HEK293 (cell line): Measurements from ENCODE around the gene EMP3.

Experiments used
- FEZF1 ChIP-seq: fragments of 450-650 bp; formaldehyde crosslinking; IDR thresholded peaks from 2 replicates; pipeline ENCODE4 v1.5.1; 2016; ENCODE audit warnings: missing biosample characterization, missing genetic modification characterization
- GLIS1 ChIP-seq: fragments of 450-650 bp; formaldehyde crosslinking; IDR thresholded peaks from 2 replicates; pipeline ENCODE4 v1.5.1; 2016; ENCODE audit warnings: missing biosample characterization, missing genetic modification characterization
- KLF7 ChIP-seq: fragments of 450-650 bp; formaldehyde crosslinking; IDR thresholded peaks from 2 replicates; pipeline ENCODE4 v1.5.1; 2016; ENCODE audit warnings: missing biosample characterization, missing genetic modification characterization, borderline replicate concordance
- SCRT2 ChIP-seq: fragments of 450-650 bp; formaldehyde crosslinking; IDR thresholded peaks from 2 replicates; pipeline ENCODE4 v1.5.1; 2016; ENCODE audit warnings: missing biosample characterization, missing genetic modification characterization
- SP7 ChIP-seq: fragments of 450-650 bp; formaldehyde crosslinking; IDR thresholded peaks from 2 replicates; pipeline ENCODE4 v1.5.1; 2016; ENCODE audit warnings: missing biosample characterization, missing genetic modification characterization
- TRIM28 ChIP-seq: IDR thresholded peaks from 2 replicates; pipeline ENCODE4 v1.6.1; 2011; ENCODE audit warnings: low read length, control low read depth, borderline replicate concordance
- YY2 ChIP-seq: fragments of 450-650 bp; formaldehyde crosslinking; IDR thresholded peaks from 2 replicates; pipeline ENCODE4 v1.5.1; 2016; ENCODE audit warnings: missing biosample characterization, missing genetic modification characterization
- ZBTB20 ChIP-seq: fragments of 450-650 bp; formaldehyde crosslinking; IDR thresholded peaks from 2 replicates; pipeline ENCODE4 v1.5.1; 2016; ENCODE audit warnings: missing biosample characterization, missing genetic modification characterization
- ZNF175 ChIP-seq: fragments of 450-650 bp; formaldehyde crosslinking; IDR thresholded peaks from 2 replicates; pipeline ENCODE4 v1.5.1; 2016; ENCODE audit warnings: missing biosample characterization, missing genetic modification characterization
- ZNF2 ChIP-seq: fragments of 450-650 bp; formaldehyde crosslinking; IDR thresholded peaks from 2 replicates; pipeline ENCODE4 v1.5.1; 2016; ENCODE audit warnings: missing biosample characterization, missing genetic modification characterization
- ZNF341 ChIP-seq: fragments of 450-650 bp; formaldehyde crosslinking; IDR thresholded peaks from 2 replicates; pipeline ENCODE4; 2016; ENCODE audit warnings: low read depth, missing biosample characterization, missing genetic modification characterization
- ZNF350 ChIP-seq: fragments of 450-650 bp; formaldehyde crosslinking; IDR thresholded peaks from 2 replicates; pipeline ENCODE4 v1.5.0; 2017; ENCODE audit warnings: missing biosample characterization, mild to moderate bottlenecking, missing genetic modification characterization
- ZNF391 ChIP-seq: fragments of 450-650 bp; formaldehyde crosslinking; IDR thresholded peaks from 2 replicates; pipeline ENCODE4 v1.5.1; 2016; ENCODE audit warnings: low read depth, missing biosample characterization, missing genetic modification characterization, borderline replicate concordance
- ZNF510 ChIP-seq: fragments of 450-650 bp; formaldehyde crosslinking; IDR thresholded peaks from 2 replicates; pipeline ENCODE4 v1.5.1; 2018; ENCODE audit warnings: mild to moderate bottlenecking, missing genetic modification characterization, missing biosample characterization; ENCODE audit not compliant: insufficient replicate concordance
- ZNF514 ChIP-seq: fragments of 450-650 bp; formaldehyde crosslinking; IDR thresholded peaks from 2 replicates; pipeline ENCODE4 v1.5.1; 2016; ENCODE audit warnings: missing biosample characterization, missing genetic modification characterization
- ZNF529 ChIP-seq: fragments of 450-650 bp; formaldehyde crosslinking; IDR thresholded peaks from 2 replicates; pipeline ENCODE4 v1.5.1; 2017; ENCODE audit warnings: missing genetic modification characterization, missing biosample characterization; ENCODE audit not compliant: insufficient replicate concordance
- ZNF621 ChIP-seq: fragments of 450-650 bp; formaldehyde crosslinking; IDR thresholded peaks from 2 replicates; pipeline ENCODE4 v1.5.1; 2017; ENCODE audit warnings: missing biosample characterization, missing genetic modification characterization
- ZNF701 ChIP-seq: fragments of 450-650 bp; formaldehyde crosslinking; IDR thresholded peaks from 2 replicates; pipeline ENCODE4 v1.5.1; 2016; ENCODE audit warnings: missing biosample characterization, missing genetic modification characterization
- ZNF777 ChIP-seq: fragments of 450-650 bp; formaldehyde crosslinking; IDR thresholded peaks from 2 replicates; pipeline ENCODE4 v1.5.1; 2017; ENCODE audit warnings: missing biosample characterization, missing genetic modification characterization, borderline replicate concordance
- ZNF830 ChIP-seq: fragments of 450-650 bp; IDR thresholded peaks from 2 replicates; pipeline ENCODE4 v1.5.0; 2018; ENCODE audit warnings: missing biosample characterization, missing genetic modification characterization, low read depth, mild to moderate bottlenecking, moderate library complexity
- ZNF837 ChIP-seq: fragments of 450-650 bp; formaldehyde crosslinking; IDR thresholded peaks from 2 replicates; pipeline ENCODE4 v1.5.1; 2016; ENCODE audit warnings: missing biosample characterization, missing genetic modification characterization
- ZSCAN5A ChIP-seq: fragments of 450-650 bp; formaldehyde crosslinking; IDR thresholded peaks from 2 replicates; pipeline ENCODE4 v1.5.1; 2016; ENCODE audit warnings: missing biosample characterization, missing genetic modification characterization
- TF ChIP-seq, protein P1 (sequence below): fragments of 450-650 bp; formaldehyde crosslinking; IDR thresholded peaks from 2 replicates; pipeline ENCODE4 v1.5.1; 2016; ENCODE audit warnings: missing biosample characterization, missing genetic modification characterization
- TF ChIP-seq, protein P2 (sequence below): fragments of 450-650 bp; formaldehyde crosslinking; IDR thresholded peaks from 2 replicates; pipeline ENCODE4 v1.5.1; 2016; ENCODE audit warnings: missing biosample characterization, missing genetic modification characterization, borderline replicate concordance
- TF ChIP-seq, protein P3 (sequence below): fragments of 450-650 bp; formaldehyde crosslinking; IDR thresholded peaks from 2 replicates; pipeline ENCODE4 v1.5.1; 2016; ENCODE audit warnings: missing biosample characterization, missing genetic modification characterization

The EMP3 gene

GRCh38 chr19:48321622-48322591 is 3.4 kb upstream of the EMP3 start (continued):
- TF ChIP-seq ZNF350 = no peak
- no peak; the same call in 1 of the 2 replicates for TF ChIP-seq ZNF391 (tag by site-specific recombination)
- TF ChIP-seq ZNF341 = peak; percentile 34; the same call in 1 of the 2 replicates
- peak; percentile 86 for TF ChIP-seq SP7
- no peak for TF ChIP-seq ZNF621 (tag by site-specific recombination)
- TF ChIP-seq ZNF777 (tag by site-specific recombination) = peak; percentile 80; the same call in 1 of the 2 replicates
- TF ChIP-seq KLF7 (tag by site-specific recombination) = peak; percentile 65; the same call in 1 of the 2 replicates
- no peak for TF ChIP-seq ZNF830 (tag by site-specific recombination)
- peak; percentile 88 for TF ChIP-seq GLIS1 (tag by site-specific recombination)
- no peak; the same call in 1 of the 2 replicates for TF ChIP-seq SCRT2 (tag by site-specific recombination)
- no peak for TF ChIP-seq ZNF514 (tag by site-specific recombination)
- TF ChIP-seq, protein P1, sequence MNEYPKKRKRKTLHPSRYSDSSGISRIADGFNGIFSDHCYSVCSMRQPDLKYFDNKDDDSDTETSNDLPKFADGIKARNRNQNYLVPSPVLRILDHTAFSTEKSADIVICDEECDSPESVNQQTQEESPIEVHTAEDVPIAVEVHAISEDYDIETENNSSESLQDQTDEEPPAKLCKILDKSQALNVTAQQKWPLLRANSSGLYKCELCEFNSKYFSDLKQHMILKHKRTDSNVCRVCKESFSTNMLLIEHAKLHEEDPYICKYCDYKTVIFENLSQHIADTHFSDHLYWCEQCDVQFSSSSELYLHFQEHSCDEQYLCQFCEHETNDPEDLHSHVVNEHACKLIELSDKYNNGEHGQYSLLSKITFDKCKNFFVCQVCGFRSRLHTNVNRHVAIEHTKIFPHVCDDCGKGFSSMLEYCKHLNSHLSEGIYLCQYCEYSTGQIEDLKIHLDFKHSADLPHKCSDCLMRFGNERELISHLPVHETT (tag by site-specific recombination) = no peak
- no peak for TF ChIP-seq TRIM28
- no peak for TF ChIP-seq ZNF510 (tag by site-specific recombination)
- TF ChIP-seq FEZF1 = peak; percentile 32; the same call in 1 of the 2 replicates
- TF ChIP-seq ZNF529 (tag by site-specific recombination) = no peak
- no peak for TF ChIP-seq YY2 (tag by site-specific recombination)
- no peak for TF ChIP-seq ZSCAN5A (tag by site-specific recombination)
- TF ChIP-seq, protein P2, sequence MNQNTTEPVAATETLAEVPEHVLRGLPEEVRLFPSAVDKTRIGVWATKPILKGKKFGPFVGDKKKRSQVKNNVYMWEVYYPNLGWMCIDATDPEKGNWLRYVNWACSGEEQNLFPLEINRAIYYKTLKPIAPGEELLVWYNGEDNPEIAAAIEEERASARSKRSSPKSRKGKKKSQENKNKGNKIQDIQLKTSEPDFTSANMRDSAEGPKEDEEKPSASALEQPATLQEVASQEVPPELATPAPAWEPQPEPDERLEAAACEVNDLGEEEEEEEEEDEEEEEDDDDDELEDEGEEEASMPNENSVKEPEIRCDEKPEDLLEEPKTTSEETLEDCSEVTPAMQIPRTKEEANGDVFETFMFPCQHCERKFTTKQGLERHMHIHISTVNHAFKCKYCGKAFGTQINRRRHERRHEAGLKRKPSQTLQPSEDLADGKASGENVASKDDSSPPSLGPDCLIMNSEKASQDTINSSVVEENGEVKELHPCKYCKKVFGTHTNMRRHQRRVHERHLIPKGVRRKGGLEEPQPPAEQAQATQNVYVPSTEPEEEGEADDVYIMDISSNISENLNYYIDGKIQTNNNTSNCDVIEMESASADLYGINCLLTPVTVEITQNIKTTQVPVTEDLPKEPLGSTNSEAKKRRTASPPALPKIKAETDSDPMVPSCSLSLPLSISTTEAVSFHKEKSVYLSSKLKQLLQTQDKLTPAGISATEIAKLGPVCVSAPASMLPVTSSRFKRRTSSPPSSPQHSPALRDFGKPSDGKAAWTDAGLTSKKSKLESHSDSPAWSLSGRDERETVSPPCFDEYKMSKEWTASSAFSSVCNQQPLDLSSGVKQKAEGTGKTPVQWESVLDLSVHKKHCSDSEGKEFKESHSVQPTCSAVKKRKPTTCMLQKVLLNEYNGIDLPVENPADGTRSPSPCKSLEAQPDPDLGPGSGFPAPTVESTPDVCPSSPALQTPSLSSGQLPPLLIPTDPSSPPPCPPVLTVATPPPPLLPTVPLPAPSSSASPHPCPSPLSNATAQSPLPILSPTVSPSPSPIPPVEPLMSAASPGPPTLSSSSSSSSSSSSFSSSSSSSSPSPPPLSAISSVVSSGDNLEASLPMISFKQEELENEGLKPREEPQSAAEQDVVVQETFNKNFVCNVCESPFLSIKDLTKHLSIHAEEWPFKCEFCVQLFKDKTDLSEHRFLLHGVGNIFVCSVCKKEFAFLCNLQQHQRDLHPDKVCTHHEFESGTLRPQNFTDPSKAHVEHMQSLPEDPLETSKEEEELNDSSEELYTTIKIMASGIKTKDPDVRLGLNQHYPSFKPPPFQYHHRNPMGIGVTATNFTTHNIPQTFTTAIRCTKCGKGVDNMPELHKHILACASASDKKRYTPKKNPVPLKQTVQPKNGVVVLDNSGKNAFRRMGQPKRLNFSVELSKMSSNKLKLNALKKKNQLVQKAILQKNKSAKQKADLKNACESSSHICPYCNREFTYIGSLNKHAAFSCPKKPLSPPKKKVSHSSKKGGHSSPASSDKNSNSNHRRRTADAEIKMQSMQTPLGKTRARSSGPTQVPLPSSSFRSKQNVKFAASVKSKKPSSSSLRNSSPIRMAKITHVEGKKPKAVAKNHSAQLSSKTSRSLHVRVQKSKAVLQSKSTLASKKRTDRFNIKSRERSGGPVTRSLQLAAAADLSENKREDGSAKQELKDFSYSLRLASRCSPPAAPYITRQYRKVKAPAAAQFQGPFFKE = no peak
- TF ChIP-seq, protein P3, sequence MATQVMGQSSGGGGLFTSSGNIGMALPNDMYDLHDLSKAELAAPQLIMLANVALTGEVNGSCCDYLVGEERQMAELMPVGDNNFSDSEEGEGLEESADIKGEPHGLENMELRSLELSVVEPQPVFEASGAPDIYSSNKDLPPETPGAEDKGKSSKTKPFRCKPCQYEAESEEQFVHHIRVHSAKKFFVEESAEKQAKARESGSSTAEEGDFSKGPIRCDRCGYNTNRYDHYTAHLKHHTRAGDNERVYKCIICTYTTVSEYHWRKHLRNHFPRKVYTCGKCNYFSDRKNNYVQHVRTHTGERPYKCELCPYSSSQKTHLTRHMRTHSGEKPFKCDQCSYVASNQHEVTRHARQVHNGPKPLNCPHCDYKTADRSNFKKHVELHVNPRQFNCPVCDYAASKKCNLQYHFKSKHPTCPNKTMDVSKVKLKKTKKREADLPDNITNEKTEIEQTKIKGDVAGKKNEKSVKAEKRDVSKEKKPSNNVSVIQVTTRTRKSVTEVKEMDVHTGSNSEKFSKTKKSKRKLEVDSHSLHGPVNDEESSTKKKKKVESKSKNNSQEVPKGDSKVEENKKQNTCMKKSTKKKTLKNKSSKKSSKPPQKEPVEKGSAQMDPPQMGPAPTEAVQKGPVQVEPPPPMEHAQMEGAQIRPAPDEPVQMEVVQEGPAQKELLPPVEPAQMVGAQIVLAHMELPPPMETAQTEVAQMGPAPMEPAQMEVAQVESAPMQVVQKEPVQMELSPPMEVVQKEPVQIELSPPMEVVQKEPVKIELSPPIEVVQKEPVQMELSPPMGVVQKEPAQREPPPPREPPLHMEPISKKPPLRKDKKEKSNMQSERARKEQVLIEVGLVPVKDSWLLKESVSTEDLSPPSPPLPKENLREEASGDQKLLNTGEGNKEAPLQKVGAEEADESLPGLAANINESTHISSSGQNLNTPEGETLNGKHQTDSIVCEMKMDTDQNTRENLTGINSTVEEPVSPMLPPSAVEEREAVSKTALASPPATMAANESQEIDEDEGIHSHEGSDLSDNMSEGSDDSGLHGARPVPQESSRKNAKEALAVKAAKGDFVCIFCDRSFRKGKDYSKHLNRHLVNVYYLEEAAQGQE (tag by site-specific recombination) = no peak
- no peak for TF ChIP-seq ZNF701 (tag by site-specific recombination)
- TF ChIP-seq ZBTB20 (tag by site-specific recombination) = peak; percentile 64; the same call in 1 of the 2 replicates
- TF ChIP-seq ZNF2 (tag by site-specific recombination) = no peak
- TF ChIP-seq ZNF837 = no peak
- no peak for TF ChIP-seq ZNF175
